A549 treated with dexamethasone at 1 μM for 4 hours (cell line): ENCODE results near the gene WDR45. TPM values are rescaled to one million over a fixed set of nuclear protein-coding genes. Genes with fewer than 3 reads are reported as not detected.

Experiments used
- total RNA-seq: library from RNA; stranded (reverse); fragments of 200-300 nt; extraction: Qiagen RNA extraction; gene quantifications from 5 replicates; pipeline ENCODE4 v1.2.3, GENCODE V29; 2022

The WDR45 gene
- total RNA-seq, result 44.5 to 56.6 TPM (median 48.9 TPM) in 5 replicates

GRCh38 chrX:49079489-49080428 lies at the start of gene WDR45:
Gene WDR45 (minus strand): TSS chrX:49079887. CDS start chrX:49078095, 1,792 bp downstream.

GRCh38 chrX:49073601-49074575 lies 5.8 kb downstream of the WDR45 start, which contains the start of gene PRAF2:
Gene PRAF2 (minus strand): TSS chrX:49074002. CDS start chrX:49073987, 15 bp downstream.

DNA sequence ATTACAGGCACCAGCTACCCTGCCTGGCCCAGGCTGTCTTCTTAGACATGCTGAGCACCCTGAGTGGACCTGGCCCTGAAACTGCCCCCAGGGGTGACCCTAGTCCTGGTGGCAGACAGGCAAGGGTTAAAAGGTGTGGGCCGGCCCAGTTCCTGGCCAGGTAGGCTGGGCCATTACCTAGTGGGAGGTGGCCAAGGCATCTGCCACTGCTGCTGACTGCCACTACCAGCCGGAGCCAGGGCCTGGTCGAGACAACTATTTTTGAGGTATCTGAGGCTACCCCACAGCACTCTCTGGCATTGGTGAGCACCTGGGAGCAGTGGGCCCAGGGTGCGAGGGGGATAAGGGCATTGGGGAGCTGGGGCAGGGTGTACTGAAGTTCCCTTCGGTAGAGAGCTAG lies 20.9 kb downstream of the WDR45 start, which contains the start of gene CCDC120:
Gene CCDC120 (plus strand): TSS at position 206 of the 400 bp plus-strand sequence. CDS start 3,043 bp downstream, outside the sequence.

GRCh38 chrX:49043220-49043986 lies 36.3 kb downstream of the WDR45 start, which contains the start of gene TFE3:
Gene TFE3 (minus strand): TSS chrX:49043357. CDS start chrX:49043226, 131 bp downstream.

Other genes with a start within 250 kb of the WDR45 start
- 16.0 to 47.0 TPM (median 40.7 TPM) in 5 replicates for gene PCSK1N, start 244.3 kb downstream of the WDR45 start, total RNA-seq
- 81.1 to 95.0 TPM (median 85.5 TPM) in 5 replicates for gene TIMM17B, start 182.1 kb downstream of the WDR45 start, total RNA-seq
- 87.2 to 99.0 TPM (median 91.6 TPM) in 5 replicates for gene PQBP1, start 182.0 kb downstream of the WDR45 start, total RNA-seq
- gene SLC35A2, start 168.2 kb downstream of the WDR45 start, total RNA-seq, result 51.3 to 61.5 TPM (median 59.4 TPM) in 5 replicates
- gene PIM2, start 160.9 kb downstream of the WDR45 start, total RNA-seq, result 8.3 to 8.8 TPM (median 8.5 TPM) in 5 replicates
- gene OTUD5, start 122.3 kb downstream of the WDR45 start, total RNA-seq, result 53.3 to 70.2 TPM (median 68.2 TPM) in 5 replicates
- gene KCND1, start 108.0 kb downstream of the WDR45 start, total RNA-seq, result 0.70 to 1.4 TPM (median 1.1 TPM) in 5 replicates
- 13.5 to 20.9 TPM (median 20.5 TPM) in 5 replicates for gene GRIPAP1, start 77.6 kb downstream of the WDR45 start, total RNA-seq
- 38.9 to 52.1 TPM (median 50.3 TPM) in 5 replicates for gene TFE3, start 36.5 kb downstream of the WDR45 start, total RNA-seq
- gene CCDC120, start 20.9 kb downstream of the WDR45 start, total RNA-seq, result 1.8 to 4.0 TPM (median 3.5 TPM) in 5 replicates
- 35.0 to 53.0 TPM (median 49.4 TPM) in 5 replicates for gene PRAF2, start 5.9 kb downstream of the WDR45 start, total RNA-seq
- 20.0 to 24.8 TPM (median 23.2 TPM) in 5 replicates for gene GPKOW, start 43.8 kb upstream of the WDR45 start, total RNA-seq
- gene MAGIX, start 82.9 kb upstream of the WDR45 start, total RNA-seq, result 1.9 to 3.6 TPM (median 2.9 TPM) in 5 replicates
- gene PLP2, start 92.0 kb upstream of the WDR45 start, total RNA-seq, result 341 to 477 TPM (median 447 TPM) in 5 replicates
- 9.9 to 17.2 TPM (median 16.5 TPM) in 5 replicates for gene PRICKLE3, start 106.5 kb upstream of the WDR45 start, total RNA-seq
- 1.8 to 3.2 TPM (median 2.4 TPM) in 5 replicates for gene SYP, start 120.3 kb upstream of the WDR45 start, total RNA-seq
- gene CACNA1F, start 153.5 kb upstream of the WDR45 start, total RNA-seq, result not detected in 5 replicates
- gene CCDC22, start 155.6 kb upstream of the WDR45 start, total RNA-seq, result 11.1 to 15.1 TPM (median 13.6 TPM) in 5 replicates
- gene FOXP3, start 184.8 kb upstream of the WDR45 start, total RNA-seq, result 0.06 to 0.15 TPM (median 0.13 TPM) in 5 replicates
- 1.3 to 3.2 TPM (median 2.9 TPM) in 5 replicates for gene PPP1R3F, start 189.9 kb upstream of the WDR45 start, total RNA-seq
- not detected in 5 replicates for gene GAGE10, start 223.8 kb upstream of the WDR45 start, total RNA-seq
- gene GAGE12J, start 242.2 kb upstream of the WDR45 start, total RNA-seq, result not detected in 5 replicates